Gastrocnemius medialis (tissue), 4 donors: ENCODE results near the gene ZC3H12C.

ENCODE experiments used
- CTCF ChIP-seq, 5 experiments: fragments of 450-650 bp in 3 of 5; fragments of 200-600 bp in 2 of 5; sonication (generic) in 2 of 5; IDR thresholded peaks in 4 of 5; conservative IDR thresholded peaks in 1 of 5; 1 replicate in 4 of 5; 2 replicates in 1 of 5; pipeline ENCODE4 v1.5.1; 2016 to 2019; ENCODE audit warnings: antibody characterized with exemption in 5 of 5, mild to moderate bottlenecking in 3 of 5, moderate library complexity in 3 of 5
- POLR2A ChIP-seq, 2 donors: fragments of 450-650 bp; IDR thresholded peaks; one replicate each; pipeline ENCODE4 v1.6.1; 2017; ENCODE audit warnings: antibody characterized with exemption in 2 of 2, mild to moderate bottlenecking in 2 of 2, moderate library complexity in 2 of 2

GRCh38 chr11:110049501-110050200, 43.5 kb upstream of the ZC3H12C start:
- no peak for TF ChIP-seq CTCF (IDR thresholded peaks at IDR 0.05 in 4 of 5, conservative IDR thresholded peaks at IDR 0.05 in 1 of 5)
- TF ChIP-seq POLR2A (IDR thresholded peaks at IDR 0.05) = no peak
